NCI-H748 (cell line): ENCODE results near the gene PMEPA1.

Experiments
- DNase-seq: peaks from one replicate; lab custom pipeline; 2025; ENCODE audit not compliant: unreplicated experiment; lab: John Stamatoyannopoulos, UW

PMEPA1 gene

DNA sequence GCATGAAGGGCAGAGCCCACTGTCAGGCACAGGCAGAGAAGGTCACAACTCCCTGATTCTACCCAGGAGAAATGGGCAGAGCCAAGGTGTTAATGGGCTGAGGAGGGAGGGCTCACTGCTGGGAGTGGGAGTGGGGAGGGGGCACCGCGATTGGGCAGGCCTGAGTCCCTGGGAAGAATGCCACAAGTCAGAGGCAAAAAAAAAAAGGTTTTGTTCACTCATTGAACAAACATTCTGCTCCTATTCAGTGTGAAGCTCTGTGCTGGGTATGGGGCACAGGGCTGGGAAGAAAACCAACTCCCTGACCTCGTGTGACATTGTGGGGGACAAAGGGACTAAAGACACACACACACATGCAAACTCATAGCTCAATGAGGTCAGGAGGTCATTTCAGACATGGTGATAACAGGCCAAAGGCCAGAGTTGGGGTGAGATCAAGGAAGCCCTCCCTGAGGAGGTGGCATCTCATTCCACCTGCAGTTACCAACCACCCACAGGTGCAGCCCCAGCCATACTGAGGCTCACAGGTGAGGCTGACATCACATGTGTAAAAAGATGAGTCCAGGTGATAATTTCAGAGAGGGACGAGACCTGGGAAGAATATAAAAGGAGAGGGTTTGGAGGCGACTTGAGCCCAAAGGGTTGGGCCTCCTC, 3.2 kb upstream of the PMEPA1 start:
- DNase-seq: no peak

DNA sequence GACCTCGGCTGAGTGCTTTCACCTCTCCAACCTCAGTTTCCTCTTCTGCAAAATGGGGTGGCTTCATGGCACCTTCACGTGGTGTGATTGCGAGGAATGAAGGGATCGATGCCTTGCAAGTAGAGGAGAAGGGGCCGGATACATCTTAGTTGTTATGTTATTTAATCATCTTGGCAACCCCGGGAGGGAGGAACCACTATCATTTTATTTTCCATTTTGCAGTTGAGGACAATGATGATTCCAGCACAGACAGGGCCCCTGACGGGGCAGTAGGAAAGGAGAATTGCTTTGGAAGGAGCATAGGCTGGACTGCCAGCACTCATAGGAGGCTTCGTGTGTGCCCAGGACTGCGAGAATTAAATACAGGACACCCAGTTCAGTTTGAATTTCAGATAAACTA, 2.5 kb upstream of the PMEPA1 start:
- no peak for DNase-seq

DNA sequence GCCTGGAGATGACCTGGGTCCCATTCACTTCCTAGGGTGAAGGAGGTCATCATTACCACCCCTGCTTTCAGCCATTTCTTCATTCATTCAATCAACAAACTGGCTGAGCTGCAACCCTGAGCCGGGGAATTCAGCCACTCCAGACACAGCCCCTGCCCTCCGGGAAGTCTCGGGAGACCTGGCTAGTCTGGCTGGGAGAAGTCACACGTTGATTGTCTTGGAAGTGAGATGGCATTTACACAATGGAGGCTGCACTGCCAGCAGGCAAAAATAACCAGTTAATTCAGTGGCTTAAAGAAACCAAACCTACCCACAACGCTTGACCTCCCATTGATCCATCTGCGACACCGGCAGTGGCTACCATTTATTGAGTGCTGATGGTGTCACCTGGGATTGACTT, 2.0 kb upstream of the PMEPA1 start:
- DNase-seq: no peak

DNA sequence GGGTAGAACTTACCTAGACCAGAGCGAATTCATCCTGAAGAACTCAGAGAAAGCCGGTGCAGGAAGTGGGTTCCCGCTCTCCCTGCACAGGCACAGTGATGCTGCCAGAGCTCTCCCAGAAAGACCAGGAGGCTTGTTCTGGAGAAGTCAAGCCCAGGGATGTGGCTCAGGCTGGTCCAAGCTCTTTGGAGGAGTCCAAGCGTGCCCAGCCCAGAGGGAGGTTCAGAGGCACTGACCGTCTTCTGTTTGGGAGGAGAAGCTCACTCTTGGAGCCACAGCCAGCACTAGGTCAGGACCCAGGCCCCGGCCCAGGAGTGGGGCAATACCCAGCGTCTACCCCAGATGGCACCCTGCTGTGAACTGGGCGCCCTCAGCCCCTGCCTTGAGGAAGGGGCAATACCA, 1.5 kb upstream of the PMEPA1 start:
- DNase-seq: no peak

DNA sequence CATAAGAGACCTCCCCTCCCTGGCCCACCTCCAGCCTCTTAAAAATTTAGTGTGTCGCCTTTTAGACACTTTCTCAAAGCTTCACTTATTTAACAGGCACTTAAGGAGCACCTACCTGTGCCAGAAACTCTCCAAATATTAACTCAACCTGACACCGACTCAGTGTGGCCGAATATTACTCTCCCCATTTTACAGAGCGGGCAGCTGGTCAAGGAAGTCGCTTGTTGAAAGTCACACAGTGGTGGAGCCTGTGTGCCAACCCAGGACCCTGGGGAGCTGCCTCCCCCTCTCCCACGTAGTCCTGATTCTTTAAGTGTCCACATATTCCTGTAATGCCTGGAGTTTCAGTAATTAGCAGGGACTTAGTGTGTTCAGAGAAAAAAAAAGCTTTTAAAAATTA, 1.0 kb upstream of the PMEPA1 start:
- DNase-seq: no peak

DNA sequence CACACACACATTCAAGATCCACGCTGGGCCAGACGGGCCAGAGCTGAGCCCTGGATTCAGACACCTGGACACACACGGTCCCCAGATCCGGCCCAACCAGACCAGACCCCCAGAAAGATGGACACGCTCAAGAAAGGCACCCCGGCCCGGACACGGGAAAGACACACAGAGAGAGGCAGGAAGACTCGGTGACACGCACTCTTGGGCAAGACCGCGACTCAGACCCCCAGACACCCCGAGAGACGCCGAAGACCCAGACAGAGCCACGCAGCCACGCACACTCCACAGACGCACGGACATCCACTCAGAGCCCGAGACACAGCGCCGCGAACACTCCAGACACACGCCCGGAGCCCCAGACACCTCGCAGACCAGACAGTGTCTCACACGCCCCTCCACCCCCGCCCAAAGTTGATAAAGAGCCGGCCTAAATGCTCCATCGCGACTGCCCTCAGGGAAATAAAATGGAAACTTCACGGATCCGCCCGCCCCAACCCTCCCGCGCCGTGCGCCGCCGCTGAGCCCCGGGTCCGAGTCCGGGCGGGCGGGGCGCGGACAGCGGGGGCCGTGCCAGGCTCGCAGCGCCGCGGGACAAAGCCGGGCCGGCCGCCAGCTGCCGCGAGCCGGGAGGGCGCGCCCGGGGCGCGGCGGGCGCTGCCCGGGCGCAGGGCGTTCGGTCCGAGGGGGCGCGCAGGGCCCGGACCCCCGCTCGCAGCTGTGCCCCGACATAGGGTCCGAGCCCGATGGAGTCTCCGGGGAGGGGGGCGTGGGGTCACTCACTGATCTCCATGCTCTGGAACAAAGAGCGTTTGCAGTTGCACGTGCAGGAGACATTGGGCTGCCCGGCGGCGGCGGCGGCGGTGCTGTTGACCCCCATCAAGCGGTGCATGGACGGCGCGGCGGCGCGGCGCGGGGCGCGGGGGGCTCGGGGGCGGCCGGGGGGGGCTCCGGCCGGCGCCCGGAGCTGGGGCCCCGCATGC, 831 bp downstream of the PMEPA1 start:
- DNase-seq: peak; percentile 44

DNA sequence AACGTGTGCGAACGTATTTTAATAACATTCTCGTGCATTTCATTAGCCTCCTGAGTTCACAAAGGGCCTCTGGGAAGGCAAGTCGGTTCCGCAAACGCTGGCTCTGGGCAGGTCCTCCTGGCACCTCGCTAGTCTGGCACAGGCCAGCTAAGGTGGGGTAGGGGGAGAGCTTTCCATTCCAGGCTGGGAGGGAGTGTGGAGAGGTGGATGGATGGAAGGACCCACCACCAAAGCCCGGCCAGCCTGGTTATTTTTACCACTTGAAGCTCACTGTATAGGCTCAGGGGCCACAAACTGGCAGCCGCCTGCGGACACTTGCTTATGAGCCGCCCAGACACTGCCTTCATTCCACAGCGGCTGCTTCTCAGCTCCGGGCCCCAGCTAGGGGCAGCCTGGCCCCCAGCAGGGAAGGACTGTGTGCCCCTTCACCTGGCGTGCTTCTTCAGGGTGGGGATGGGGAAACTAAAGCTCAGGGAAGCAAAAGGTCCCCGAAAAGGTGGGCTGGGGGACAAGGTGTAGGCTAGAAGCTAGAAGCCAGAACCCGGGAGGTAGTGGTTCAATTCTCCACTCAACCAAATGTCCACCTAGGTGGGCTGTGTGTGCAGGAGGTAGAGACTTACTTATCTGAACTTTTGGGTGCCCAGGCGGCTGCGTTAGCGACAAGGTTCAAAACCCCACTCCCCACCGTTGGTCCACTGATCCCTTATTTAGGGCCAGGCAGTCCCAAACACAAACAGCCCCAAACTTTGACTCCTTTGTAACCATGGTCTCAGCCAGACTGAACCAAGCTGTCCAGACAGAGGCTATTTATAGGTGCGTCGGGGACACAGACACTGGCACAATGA, 1.7 kb downstream of the PMEPA1 start:
- DNase-seq: peak; percentile 12

DNA sequence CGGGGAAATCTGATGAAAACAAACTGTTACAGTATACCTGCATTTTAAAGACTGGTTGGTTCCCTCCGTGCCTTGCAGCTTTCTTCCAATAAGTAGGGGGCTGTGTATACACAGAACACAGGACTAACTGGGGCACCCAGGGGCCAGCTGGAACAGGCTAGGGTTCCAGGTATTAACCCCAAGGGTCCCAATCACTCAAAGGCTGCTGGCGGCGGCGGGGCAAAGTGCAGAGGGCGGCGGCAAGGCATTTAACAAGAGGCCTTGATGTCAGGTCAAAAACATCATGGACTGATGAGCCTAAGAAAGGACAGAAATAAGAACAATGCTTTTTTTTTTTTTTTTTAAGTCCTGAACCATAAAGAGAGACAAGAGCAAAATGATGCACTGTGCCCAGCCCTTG, 2.5 kb downstream of the PMEPA1 start:
- no peak for DNase-seq

DNA sequence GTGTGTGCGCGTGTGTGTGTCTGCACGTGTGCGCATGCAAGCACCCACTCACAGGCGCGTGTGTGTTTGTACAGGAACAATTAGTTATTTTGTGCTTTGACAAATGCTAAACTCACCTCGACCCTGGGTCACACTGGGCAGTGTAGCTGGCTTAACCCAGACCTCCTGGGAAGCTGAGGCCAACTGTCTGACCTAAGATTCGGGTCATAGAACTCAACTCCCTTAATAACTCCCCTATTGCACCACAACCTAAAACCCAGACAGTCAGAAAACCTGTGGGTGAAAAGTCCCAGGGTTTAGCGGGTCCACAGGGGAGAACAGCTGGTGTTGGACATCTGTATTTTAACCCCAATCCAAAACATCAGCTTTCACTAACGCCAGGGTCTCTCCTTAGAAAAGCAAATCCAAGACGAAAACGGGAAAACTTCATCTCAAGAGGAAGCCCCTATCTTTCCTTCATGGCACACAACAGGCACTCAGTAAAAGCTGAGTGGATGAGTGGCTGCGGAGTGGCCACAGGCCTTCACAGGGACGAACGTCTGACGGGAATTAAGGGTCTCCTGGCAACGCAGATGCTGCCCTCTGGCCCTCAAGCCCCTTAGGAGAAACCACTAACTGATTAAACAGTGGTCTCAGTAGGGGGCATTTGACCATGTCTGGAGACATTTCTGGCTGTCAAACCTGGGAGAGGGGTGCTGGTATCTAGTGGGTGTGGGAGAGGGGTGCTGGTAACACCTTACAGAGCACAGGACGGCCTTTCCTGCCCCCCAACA, 4.5 kb downstream of the PMEPA1 start:
- no peak for DNase-seq

DNA sequence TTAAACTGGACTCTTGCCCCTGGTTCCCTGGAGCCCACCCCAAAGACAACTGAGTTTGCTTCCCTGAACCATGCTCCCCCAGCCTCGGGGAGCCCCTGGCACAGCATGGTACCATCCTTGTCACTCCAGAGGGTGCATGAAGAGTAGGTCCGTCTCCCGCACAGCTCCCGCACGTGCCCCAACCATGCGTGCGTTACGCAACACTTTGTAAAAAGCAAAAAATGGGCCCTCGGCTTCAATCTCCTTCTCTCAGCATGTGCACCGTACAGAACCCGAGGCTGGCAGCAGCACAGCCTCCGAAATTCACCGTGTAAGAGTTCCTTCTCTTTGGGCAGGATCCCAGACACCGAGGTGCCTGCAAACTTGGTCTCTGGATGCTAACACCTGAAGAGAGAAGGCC, 5.6 kb downstream of the PMEPA1 start:
- no peak for DNase-seq

DNA sequence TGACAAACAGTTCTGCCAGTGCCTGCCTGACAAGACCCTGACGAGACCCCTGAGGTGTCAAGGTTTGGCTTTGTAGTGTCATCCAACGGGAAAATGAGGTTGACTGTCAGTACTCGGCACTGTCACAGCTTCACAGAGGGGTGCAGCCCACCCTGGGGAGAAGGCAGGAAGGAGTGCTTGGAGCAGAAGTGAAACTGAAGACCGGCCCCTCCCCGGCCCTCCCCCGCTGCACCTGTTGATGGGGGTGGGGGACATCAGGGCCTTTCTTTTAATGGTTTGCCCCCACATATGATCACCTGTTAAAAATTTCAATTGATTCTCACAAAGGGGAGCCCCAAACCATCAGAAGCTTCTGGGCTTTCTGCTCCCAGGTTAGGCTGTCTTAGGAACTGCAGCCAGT, 6.8 kb downstream of the PMEPA1 start:
- DNase-seq: no peak

DNA sequence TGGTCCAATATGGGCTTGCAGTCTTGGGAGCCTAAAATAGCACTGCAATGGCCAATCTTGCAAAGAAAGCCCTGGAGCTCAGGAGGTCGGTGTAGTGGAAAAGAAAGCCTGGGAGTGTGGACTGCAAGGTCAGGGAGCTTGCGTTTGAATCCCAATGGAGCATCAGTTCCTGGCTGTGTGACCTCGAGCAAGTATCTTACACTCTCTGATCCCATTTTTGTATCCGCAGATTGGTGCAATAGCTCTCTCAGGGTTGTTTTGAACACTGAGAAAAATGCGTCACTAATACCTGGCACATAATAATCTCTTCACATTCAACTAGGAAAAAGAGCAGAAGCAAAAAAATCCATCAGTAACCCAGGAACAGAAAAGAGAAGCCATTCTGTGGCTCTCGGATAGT, 7.3 kb downstream of the PMEPA1 start:
- no peak for DNase-seq

DNA sequence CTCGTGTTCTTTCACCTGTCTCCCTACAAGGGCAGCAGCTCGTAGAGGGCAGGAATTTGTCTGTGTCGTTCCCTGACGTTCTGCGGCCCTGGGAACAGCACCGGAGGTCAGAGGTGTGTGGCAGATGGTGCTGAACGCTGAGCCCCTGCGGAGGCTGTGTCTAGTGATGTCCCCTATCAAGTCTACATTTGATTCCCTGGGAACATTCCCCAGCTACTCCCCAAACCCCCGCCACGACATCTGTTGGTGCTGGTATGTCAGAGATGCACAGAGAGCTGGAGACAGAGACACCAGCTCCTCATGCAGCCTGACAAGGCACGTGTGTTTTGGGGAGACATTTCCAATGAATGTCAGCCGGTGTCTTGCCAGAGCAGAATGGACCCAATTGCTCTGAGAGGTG, 7.7 kb downstream of the PMEPA1 start:
- no peak for DNase-seq

DNA sequence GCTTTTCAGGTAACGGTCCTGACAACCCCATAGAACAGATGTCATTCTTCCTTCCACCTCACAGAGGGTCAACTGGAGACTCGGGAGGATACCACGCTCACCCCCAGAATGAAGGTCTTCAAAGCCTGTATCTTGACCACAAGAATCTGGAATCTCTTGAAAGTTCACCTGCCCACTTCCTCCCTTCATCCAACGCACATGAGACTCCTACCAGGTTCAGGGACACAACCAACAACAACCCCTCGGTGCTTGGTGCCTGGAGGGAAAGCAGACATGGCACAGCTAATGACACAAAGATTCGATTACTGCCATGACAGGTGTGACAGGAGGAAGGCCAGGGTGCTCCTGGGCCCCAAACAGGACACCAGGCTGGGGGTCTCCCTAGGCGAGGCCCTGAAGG, 8.2 kb downstream of the PMEPA1 start:
- no peak for DNase-seq

DNA sequence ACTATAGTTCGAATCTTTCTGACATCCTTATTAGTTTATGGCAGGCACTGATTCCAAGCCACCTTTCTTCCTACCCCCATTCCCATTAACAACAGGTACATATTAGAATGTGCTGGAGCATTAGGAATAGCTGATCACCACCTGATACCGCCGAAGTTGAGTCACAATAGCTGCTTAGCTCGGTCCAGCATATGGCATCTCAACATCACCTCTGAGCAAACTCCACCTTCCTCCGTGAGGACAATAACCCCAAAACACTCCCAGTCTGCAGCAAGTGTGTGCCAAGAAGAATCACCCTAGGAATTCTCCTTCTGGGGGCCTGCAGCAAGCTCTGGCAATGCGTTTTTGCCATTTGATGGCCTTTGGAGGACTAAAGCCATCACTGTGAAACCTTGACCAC, 8.7 kb downstream of the PMEPA1 start:
- no peak for DNase-seq

DNA sequence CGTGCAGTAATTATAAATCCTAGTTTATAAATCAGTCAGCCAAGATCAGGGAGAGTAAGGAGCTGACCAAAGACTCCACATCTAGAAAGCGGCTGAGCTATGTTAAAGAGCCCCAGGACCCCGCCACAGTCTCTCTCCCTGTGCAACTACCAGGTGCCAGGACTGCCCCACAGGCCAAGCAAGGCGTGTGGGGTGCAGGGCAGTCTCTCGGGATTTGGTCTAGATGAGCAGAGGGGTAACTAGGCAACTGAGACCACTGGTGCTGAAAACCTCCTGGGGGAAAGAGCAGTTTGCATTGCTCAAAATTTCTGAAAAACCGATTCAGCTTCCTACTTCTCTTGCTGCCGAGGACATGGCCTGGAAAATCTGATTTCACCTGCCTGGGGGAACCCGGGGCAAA, 10.4 kb downstream of the PMEPA1 start:
- no peak for DNase-seq

DNA sequence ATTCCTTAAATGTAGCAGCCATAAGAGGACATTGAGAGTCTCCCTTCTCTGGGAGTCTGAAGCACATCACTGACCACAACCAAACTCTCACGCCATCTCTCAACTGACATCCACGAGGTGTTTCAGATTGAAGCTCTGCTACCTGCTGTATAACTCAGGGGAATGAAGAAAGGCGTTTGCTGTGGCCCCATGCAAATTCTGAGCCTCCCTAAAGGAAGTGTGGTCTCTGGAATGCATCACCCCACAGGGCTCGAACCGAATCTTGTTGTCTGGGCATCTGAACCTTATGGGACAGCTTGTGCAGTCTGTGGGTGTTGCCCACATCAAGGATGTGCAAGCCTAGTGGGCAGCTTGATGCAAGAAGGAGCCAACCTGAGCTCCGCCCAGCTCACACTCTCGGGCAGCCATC, 10.9 kb downstream of the PMEPA1 start:
- no peak for DNase-seq

DNA sequence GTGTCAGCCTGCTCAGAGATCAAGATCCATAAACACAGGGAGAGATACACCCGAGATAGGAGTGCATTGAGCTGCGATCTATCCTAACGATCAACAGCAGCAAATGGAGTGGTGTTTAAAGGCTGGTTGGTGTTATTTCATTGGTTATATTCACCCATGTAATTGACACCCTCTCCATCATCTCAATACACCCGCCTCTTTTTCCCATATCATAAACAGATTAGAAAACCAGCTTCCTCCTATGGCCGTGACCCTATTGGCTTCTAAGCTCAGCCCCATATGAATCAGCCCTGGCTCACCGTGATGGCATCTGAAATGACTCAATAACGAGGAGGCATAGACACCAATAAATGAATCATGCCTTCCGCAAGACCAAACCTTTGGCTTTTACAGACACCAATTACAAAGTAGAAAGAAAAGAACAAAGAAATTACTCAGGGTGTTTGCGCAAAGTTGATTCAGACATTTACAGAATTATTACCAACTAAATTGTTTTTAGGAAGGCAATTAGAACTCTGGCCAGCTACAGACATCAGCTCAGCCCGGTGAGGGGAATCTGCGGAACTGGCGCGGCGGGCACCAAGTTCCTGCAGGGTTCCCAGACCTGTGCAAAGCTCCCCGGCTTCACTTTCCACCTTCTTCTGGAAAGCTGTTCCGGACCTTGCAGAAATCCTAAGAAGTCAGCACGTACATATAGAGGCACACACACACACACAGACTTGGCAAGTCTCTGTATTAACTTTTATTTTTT, 11.5 kb downstream of the PMEPA1 start:
- DNase-seq: no peak

DNA sequence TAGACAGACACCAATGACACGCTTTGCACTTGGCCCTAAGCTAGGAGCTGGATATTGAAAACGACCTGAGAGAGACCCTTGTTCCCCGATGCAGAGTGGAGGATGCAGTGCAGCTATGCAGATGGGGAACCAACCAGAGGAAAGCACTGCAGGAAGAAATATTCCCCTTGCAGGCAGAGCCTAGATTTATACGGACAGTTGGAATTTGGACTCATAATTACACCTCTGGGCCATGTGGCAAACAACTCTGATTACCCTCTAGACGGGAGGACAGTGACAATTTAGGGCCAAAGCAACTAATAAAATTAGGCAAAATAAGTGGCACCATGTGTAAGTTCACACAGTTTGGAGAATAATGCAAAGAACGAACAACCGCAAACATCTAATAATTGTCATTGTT, 12.3 kb downstream of the PMEPA1 start:
- no peak for DNase-seq

DNA sequence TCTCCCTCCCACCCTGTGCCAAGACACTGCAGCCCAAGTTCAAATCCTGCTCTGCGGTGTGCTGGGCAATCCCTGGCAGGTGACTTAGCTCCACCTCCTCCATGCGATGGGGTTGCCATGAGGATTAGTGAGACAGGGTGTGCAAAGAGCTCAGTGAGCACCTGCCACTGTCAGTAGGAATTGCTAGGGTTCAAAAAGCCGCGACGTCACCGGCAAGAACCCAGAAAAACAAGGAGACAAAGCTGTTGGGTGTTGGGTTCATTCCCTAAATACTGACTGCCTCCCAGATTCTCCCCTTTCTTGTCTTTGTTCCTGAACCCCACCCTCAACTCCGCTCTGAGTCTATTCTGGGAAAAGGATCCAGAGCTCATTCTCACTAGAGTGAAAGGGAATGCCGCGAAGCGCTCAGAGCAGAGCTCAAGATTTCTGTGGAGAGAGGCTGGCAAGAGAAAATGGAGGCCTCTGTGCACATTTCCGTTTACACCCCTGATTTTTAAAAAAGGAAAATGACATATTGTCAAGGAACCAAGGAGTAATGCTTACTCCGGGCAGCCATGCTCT, 13.3 kb downstream of the PMEPA1 start:
- no peak for DNase-seq
